GM18868 (cell line): Measurements from ENCODE around the gene CTNS.

Experiments
- ATAC-seq: cut with Tn5 transposase; IDR thresholded peaks from one replicate; pipeline ENCODE4 v1.9.1; 2021; ENCODE audit warnings: mild to moderate bottlenecking, moderate library complexity; ENCODE audit not compliant: unreplicated experiment

The CTNS gene

GRCh38 chr17:3622977-3623594 is 13.5 kb upstream of the CTNS start:
- no peak for ATAC-seq

GRCh38 chr17:3626831-3627768 is 9.5 kb upstream of the CTNS start:
- ATAC-seq: no peak

GRCh38 chr17:3627769-3628167 is 8.8 kb upstream of the CTNS start:
- ATAC-seq: no peak

GRCh38 chr17:3630781-3631180 is 5.8 kb upstream of the CTNS start:
- no peak for ATAC-seq

- ATAC-seq: no peak
Measured at GRCh38 chr17:3632287-3632686, 4.3 kb upstream of the CTNS start.

- ATAC-seq: no peak
Measured at GRCh38 chr17:3635474-3636153, 946 bp upstream of the CTNS start.

GRCh38 chr17:3636908-3637373 is 381 bp downstream of the CTNS start:
- ATAC-seq: no peak

- no peak for ATAC-seq
Measured at GRCh38 chr17:3639981-3640596, 3.5 kb downstream of the CTNS start.

GRCh38 chr17:3641014-3641413 is 4.5 kb downstream of the CTNS start:
- ATAC-seq: no peak

GRCh38 chr17:3641717-3642486 is 5.3 kb downstream of the CTNS start:
- ATAC-seq: no peak

- no peak for ATAC-seq
Measured at GRCh38 chr17:3643889-3644349, 7.4 kb downstream of the CTNS start.

GRCh38 chr17:3645310-3645709 is 8.8 kb downstream of the CTNS start:
- no peak for ATAC-seq

GRCh38 chr17:3647251-3647650 is 10.7 kb downstream of the CTNS start:
- no peak for ATAC-seq

- no peak for ATAC-seq
Measured at GRCh38 chr17:3647769-3648555, 11.4 kb downstream of the CTNS start.

- ATAC-seq: no peak
Measured at GRCh38 chr17:3655766-3656165, 19.2 kb downstream of the CTNS start.

- no peak for ATAC-seq
Measured at GRCh38 chr17:3656353-3656752, 19.8 kb downstream of the CTNS start.

GRCh38 chr17:3656755-3657587 is 20.4 kb downstream of the CTNS start:
- ATAC-seq: no peak

GRCh38 chr17:3657588-3657869 is 21.0 kb downstream of the CTNS start:
- ATAC-seq: no peak
